Stimulated activated CD8-positive, alpha-beta memory T cell treated with anti-CD3 and anti-CD28 coated beads, Interleukin-4, amount 100 ng/mL, for 4 hours (primary cell): Measurements from ENCODE around the gene TAOK1.
A peak's percentile ranks its signal among the peaks of the same experiment; 100 is the strongest.
"Not testable (repeated sequence)": the region's sequence is repeated elsewhere in the genome, so short reads cannot be mapped to it uniquely, and the experiment has no call there.

Experiments
- DNase-seq, 2 donors: peaks; one replicate each; pipeline ENCODE4 v3.0.0-alpha.2; 2020; ENCODE audit warnings: low read depth in 2 of 2, low spot score in 1 of 2

Gene TAOK1

GRCh38 chr17:29389982-29390850 lies at the start of gene TAOK1:
TAOK1 (plus strand) TSS chr17:29390363; CDS start chr17:29451549, 61,186 bp downstream.
- DNase-seq, result peak; percentile 93 to 95

- no peak for DNase-seq
Observed at GRCh38 chr17:29341726-29342125, 48.4 kb upstream of the TAOK1 start.

- DNase-seq, result no peak
Observed at GRCh38 chr17:29342158-29342765, 47.9 kb upstream of the TAOK1 start.

GRCh38 chr17:29344201-29344856 lies 45.8 kb upstream of the TAOK1 start:
- DNase-seq, result no peak

- DNase-seq, result no peak
Observed at GRCh38 chr17:29345066-29345465, 45.1 kb upstream of the TAOK1 start.

- DNase-seq, result not testable (repeated sequence)
Observed at GRCh38 chr17:29345470-29345869, 44.7 kb upstream of the TAOK1 start.

GRCh38 chr17:29346462-29346861 lies 43.7 kb upstream of the TAOK1 start:
- DNase-seq, result no peak

- no peak for DNase-seq
Observed at GRCh38 chr17:29347831-29348629, 42.1 kb upstream of the TAOK1 start.

- DNase-seq, result no peak
Observed at GRCh38 chr17:29349409-29349808, 40.8 kb upstream of the TAOK1 start.

GRCh38 chr17:29352146-29352545 lies 38.0 kb upstream of the TAOK1 start:
- no peak for DNase-seq

- no peak for DNase-seq
Observed at GRCh38 chr17:29357232-29357631, 32.9 kb upstream of the TAOK1 start.

- no peak for DNase-seq
Observed at GRCh38 chr17:29357821-29358232, 32.3 kb upstream of the TAOK1 start.

- no peak for DNase-seq
Observed at GRCh38 chr17:29358416-29358815, 31.7 kb upstream of the TAOK1 start.

- no peak for DNase-seq
Observed at GRCh38 chr17:29359777-29360176, 30.4 kb upstream of the TAOK1 start.

GRCh38 chr17:29363716-29364115 lies 26.4 kb upstream of the TAOK1 start:
- no peak for DNase-seq

- no peak for DNase-seq
Observed at GRCh38 chr17:29364691-29365090, 25.5 kb upstream of the TAOK1 start.

- DNase-seq, result no peak
Observed at GRCh38 chr17:29368161-29368560, 22.0 kb upstream of the TAOK1 start.

GRCh38 chr17:29368926-29369325 lies 21.2 kb upstream of the TAOK1 start:
- no peak for DNase-seq

- DNase-seq, result no peak
Observed at GRCh38 chr17:29369831-29370735, 20.1 kb upstream of the TAOK1 start.

- no peak for DNase-seq
Observed at GRCh38 chr17:29376667-29377270, 13.4 kb upstream of the TAOK1 start.
